Osteocyte (in vitro differentiated cells): ENCODE data around the gene LAPTM4A. TPM values are rescaled to one million over a fixed set of nuclear protein-coding genes. Genes with fewer than 3 reads are reported as not detected.

Experiments used
- DNase-seq: peaks from one replicate; pipeline ENCODE4 v3.0.0; 2021; ENCODE audit warnings: mixed read lengths; ENCODE audit not compliant: unreplicated experiment; ENCODE audit errors: extremely low spot score
- H3K27ac Mint-ChIP-seq: one replicate; pipeline ENCODE4 v1.8.0; 2021; ENCODE audit warnings: mild to moderate bottlenecking, mixed read lengths; ENCODE audit not compliant: unreplicated experiment
- H3K27me3 Mint-ChIP-seq: one replicate; pipeline ENCODE4 v1.8.0; 2021; ENCODE audit warnings: mixed read lengths; ENCODE audit not compliant: unreplicated experiment
- H3K36me3 Mint-ChIP-seq: one replicate; pipeline ENCODE4 v1.8.0; 2021; ENCODE audit warnings: mixed read lengths; ENCODE audit not compliant: unreplicated experiment
- H3K4me1 Mint-ChIP-seq: one replicate; pipeline ENCODE4 v1.8.0; 2021; ENCODE audit warnings: mixed read lengths; ENCODE audit not compliant: unreplicated experiment
- H3K4me3 Mint-ChIP-seq: one replicate; pipeline ENCODE4 v1.8.0; 2021; ENCODE audit warnings: mild to moderate bottlenecking, moderate library complexity, mixed read lengths; ENCODE audit not compliant: unreplicated experiment
- H3K9me3 Mint-ChIP-seq: one replicate; pipeline ENCODE4 v1.8.0; 2021; ENCODE audit warnings: mixed read lengths; ENCODE audit not compliant: unreplicated experiment
- total RNA-seq: library from RNA; stranded (reverse); gene quantifications from 2 replicates; pipeline ENCODE4 v1.2.1, GENCODE V29; 2021
- TF ChIP-seq, protein P1 (sequence below): fragments of 200-600 bp; sonication (generic); IDR thresholded peaks from 2 replicates; pipeline ENCODE4 v1.5.0; 2021; ENCODE audit warnings: antibody characterized with exemption, mild to moderate bottlenecking, moderate library complexity

The LAPTM4A gene
- total RNA-seq, 1 donor from 2014 or later: 560 TPM

DNA sequence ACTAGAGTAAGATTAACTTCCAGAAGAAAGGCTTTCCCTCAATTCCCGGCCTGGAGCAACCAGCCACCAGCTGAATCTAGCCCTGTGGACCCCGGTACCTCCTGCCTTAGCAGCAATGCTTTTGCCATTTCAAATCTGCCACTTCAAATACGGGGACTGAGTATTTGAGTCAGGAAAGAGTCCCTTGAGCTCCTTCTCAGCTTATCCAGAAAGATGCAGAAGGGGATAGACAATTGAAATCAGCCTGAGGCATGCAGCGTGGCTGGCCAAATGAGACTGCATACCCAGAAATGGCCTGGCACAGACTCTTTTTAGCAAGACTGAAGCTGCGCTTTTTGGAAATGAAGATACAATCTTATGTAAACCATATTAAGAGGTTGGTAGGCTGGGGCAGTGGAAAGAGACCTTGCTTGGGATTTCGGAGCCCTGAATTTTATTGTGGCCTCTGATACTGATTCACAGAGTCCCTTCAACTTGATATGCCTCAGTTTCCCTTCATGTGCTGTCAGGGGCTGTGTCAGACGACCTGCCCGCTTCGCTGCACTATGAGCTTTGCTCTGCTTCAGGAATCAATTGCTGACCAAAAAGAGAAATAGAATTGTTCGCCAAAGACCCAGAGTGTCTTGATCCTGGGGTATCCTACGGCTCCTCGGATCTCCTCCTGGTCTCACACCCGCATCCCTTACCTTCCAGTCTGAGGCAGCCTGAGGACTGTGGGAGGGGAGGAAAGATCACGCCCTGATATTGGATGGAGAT lies 40.0 kb downstream of the LAPTM4A start:
- DNase-seq: no peak
- Mint-ChIP-seq H3K9me3 (peaks cover 12% of the 10 kb centered on the region), H3K27me3 (no peaks in the 10 kb centered on the region), H3K4me1 (peaks cover 17% of the 10 kb centered on the region), H3K36me3 (no peaks in the 10 kb centered on the region), H3K4me3 (peak overlapping the region; percentile 59), H3K27ac (no peak overlapping the region)
- TF ChIP-seq, protein P1, sequence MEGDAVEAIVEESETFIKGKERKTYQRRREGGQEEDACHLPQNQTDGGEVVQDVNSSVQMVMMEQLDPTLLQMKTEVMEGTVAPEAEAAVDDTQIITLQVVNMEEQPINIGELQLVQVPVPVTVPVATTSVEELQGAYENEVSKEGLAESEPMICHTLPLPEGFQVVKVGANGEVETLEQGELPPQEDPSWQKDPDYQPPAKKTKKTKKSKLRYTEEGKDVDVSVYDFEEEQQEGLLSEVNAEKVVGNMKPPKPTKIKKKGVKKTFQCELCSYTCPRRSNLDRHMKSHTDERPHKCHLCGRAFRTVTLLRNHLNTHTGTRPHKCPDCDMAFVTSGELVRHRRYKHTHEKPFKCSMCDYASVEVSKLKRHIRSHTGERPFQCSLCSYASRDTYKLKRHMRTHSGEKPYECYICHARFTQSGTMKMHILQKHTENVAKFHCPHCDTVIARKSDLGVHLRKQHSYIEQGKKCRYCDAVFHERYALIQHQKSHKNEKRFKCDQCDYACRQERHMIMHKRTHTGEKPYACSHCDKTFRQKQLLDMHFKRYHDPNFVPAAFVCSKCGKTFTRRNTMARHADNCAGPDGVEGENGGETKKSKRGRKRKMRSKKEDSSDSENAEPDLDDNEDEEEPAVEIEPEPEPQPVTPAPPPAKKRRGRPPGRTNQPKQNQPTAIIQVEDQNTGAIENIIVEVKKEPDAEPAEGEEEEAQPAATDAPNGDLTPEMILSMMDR: no peak

DNA sequence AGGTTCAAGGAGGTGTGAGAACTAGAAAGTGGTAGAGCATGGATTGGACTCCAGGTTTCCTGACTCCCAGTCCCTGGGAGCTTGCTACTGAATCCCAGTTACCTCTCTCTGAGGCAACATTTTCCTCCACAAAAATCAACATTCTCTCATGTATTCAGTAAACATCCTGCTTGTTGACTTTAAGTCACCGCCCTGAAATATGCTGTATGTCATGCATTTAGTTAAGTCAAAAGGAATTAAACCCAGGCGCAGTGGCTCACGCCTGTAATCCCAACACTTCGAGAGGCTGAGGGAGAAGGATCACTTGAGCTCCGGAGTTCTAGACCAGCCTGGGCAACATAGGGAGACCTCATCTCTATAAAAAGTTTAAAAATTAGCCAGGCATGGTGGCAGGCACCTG lies 42.7 kb downstream of the LAPTM4A start:
- Mint-ChIP-seq H3K27ac (no peak overlapping the region), H3K27me3 (no peaks in the 10 kb centered on the region), H3K36me3 (no peaks in the 10 kb centered on the region), H3K4me3 (no peak overlapping the region), H3K4me1 (peaks cover 18% of the 10 kb centered on the region), H3K9me3 (no peaks in the 10 kb centered on the region)
- TF ChIP-seq, protein P1: no peak
- no peak for DNase-seq

DNA sequence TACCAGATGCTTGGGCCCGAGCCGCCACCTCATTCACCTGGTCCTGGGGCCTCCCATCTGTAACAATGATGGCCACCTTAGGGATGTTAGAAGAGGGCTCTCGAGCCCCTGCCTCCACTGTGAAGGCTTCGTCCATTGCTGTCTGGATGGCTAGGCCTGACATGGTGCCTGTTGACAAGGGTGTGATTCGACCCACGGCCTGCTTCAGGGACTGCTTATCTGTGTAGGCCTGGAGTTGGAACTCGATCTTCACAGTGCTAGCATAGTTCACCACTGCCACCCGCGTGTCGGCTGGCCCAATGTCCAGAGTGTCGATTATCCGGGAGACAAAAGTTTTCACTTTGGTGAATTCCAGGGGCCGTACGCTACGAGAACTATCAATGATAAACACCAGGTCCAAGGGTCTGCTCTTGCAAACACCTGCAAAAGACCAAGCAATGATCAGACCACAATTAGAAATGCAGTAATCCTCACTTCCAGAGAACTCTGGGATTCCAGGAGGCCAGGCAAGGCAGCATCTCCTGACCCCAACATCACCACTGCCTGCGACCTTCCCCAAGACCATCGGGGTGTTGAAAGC lies 45.4 kb downstream of the LAPTM4A start:
- Mint-ChIP-seq H3K4me1 (peaks cover 3% of the 10 kb centered on the region), H3K27ac (no peak overlapping the region), H3K9me3 (no peaks in the 10 kb centered on the region), H3K27me3 (no peaks in the 10 kb centered on the region), H3K36me3 (no peaks in the 10 kb centered on the region), H3K4me3 (no peak overlapping the region)
- TF ChIP-seq, protein P1: no peak
- no peak for DNase-seq

DNA sequence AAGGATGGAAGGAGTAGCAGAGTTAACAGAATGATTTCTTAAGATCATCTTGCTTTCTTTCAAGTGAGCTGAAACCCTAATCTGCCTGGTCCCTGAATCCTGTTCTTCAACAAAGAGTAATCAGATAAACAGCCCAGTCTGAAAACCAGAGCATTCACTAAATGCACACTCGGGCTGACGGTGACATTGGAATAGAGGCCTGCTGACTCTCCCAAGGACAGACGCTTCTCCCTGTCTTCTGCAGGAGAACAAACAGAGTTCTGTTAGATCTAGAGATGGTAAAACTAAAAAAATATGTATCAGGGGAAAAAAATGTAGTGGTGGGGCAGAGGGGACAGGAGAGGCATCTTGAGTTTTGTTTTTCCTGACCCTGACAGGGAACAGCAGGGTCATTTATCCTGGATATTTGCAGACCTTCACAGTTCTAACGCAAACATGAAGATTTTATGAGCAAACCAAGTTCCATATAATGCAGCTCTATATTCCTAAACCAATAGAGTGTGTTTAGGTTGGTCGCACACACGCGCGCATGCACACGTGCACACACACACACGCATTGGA lies 46.3 kb downstream of the LAPTM4A start:
- H3K9me3 Mint-ChIP-seq: no peaks in the 10 kb centered on the region
- TF ChIP-seq, protein P1: no peak
- peaks cover 3% of the 10 kb centered on the region for H3K4me1 Mint-ChIP-seq
- no peak overlapping the region for H3K4me3 Mint-ChIP-seq
- DNase-seq: no peak
- no peaks in the 10 kb centered on the region for H3K27me3 Mint-ChIP-seq
- peak overlapping the region; percentile 44 for H3K27ac Mint-ChIP-seq
- no peaks in the 10 kb centered on the region for H3K36me3 Mint-ChIP-seq

- Mint-ChIP-seq H3K4me3 (no peak overlapping the region), H3K27me3 (no peaks in the 10 kb centered on the region), H3K27ac (no peak overlapping the region), H3K36me3 (no peaks in the 10 kb centered on the region), H3K9me3 (no peaks in the 10 kb centered on the region), H3K4me1 (peaks cover 3% of the 10 kb centered on the region)
- TF ChIP-seq, protein P1: no peak
- no peak for DNase-seq
These were observed 50.0 kb downstream of the LAPTM4A start for GRCh38 chr2:20001361-20001863.
